SW 1271 (cell line): Measurements from ENCODE around the gene DUSP9.

Source experiments
- DNase-seq, 2 experiments: peaks; one replicate each; lab custom pipeline; 2025; lab: John Stamatoyannopoulos, UW

The DUSP9 gene

DNA sequence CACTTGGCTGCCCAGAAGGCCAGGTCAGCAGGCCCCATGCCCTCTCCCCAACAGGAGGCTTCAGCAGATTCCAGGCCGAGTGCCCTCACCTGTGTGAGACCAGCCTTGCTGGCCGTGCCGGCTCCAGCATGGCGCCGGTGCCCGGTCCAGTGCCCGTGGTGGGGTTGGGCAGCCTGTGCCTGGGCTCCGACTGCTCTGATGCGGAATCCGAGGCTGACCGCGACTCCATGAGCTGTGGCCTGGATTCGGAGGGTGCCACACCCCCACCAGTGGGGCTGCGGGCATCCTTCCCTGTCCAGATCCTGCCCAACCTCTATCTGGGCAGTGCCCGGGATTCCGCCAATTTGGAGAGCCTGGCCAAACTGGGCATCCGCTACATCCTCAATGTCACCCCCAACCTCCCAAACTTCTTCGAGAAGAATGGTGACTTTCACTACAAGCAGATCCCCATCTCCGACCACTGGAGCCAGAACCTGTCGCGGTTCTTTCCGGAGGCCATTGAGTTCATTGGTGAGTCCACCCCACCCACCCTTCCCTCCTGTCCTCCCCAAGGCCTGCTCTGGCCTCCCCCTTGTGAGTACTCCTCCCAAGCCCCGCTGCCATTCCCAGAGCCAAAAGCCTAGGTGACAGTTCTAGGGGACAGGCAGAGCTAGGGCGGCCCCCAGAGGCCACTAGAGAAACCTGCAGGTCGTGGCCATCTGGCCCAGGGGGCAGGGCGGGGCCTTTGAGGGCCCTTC lies 2.3 kb downstream of the DUSP9 start:
- DNase-seq, result no peak

DNA sequence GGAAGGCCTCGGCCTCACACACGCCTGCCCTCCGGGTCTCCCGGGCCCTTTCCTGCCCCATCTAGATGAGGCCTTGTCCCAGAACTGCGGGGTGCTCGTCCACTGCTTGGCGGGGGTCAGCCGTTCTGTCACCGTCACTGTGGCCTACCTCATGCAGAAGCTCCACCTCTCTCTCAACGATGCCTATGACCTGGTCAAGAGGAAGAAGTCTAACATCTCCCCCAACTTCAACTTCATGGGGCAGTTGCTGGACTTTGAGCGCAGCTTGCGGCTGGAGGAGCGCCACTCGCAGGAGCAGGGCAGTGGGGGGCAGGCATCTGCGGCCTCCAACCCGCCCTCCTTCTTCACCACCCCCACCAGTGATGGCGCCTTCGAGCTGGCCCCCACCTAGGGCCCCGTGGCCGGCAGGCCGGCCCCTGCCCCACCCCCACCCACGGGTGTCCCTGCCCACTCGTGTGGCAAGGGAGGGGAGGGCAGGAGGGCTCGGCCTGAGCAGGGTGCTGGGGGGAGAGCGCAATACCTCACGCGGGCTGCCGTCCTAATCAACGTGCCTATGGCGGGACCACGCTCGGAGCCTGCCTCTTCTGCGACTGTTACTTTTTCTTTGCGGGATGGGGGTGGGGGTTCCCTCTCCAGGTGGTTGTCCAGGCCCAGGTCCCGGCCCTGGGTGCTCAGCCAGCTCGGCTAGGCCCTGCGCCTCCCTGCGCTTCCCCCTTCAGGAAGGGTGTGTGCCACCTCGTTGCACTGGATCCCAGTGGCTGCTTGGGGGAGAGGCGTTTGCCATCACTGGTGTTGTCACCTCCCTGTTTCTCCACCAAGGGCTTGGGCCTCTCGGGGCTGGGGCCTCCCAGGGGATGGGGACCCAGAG lies 3.1 kb downstream of the DUSP9 start:
- DNase-seq, result no peak

DNA sequence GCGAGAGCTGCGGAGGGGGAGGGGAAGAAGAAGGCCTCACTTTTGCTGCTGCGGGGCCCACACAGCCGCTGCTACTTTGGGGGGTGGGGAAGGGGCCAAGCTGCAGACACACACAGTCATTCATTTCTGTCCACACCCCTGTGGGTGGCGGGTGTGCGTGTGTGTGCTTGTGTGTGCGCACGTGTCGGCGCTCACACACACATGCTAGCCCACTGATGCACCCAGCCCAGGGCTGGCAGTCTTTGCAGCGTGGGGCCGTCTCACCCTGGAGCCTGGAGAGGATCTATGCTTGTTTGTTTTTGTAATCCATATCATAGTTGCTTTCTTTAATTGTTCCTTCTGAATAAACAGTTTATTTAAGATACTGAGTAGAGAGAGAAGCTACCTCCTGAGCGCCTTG lies 4.0 kb downstream of the DUSP9 start:
- DNase-seq, result no peak

DNA sequence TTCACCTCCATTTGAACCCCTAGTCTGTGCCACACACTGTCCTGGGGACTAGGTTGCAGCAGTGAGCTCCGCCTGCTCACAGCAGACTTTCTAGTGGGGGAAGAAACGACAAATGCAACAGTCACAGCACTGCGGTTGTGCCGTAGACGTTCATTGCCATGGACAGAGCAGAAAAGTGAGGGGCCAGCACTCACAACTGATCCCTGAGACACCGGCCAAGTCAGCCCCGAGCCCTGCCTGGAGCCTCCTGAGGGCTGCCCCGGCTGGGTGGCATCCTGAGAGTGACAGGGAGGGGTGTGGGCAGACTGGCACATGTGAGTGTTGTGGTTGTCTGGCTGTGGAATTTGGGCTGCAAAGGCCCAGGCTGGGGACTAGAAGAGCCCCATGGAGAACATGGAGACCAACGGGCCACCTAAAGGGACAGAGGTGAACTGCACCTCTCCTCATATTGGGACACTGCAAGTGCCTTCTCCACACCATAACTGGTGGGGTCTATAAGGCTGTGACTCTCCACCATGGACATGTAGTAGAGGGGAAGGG lies 4.6 kb downstream of the DUSP9 start:
- DNase-seq, result no peak

DNA sequence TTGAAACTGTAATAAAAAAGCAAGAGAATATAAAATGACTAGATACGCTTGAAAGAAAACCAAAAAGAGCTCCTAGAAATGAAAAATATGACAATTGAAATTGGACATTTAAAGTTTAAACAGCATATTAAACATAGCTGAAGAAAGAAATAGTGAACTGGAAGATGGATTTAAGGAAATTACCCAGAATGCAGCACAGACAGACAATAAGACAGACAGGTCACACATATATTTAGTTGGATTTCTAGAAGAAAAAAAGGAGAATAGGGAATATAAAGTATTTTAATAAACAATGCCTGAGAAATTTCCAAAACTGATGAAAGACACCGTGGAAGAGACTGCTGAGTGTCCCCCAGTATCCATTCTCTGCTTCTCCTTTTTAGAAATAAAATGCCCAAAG lies 6.6 kb downstream of the DUSP9 start:
- no peak for DNase-seq

DNA sequence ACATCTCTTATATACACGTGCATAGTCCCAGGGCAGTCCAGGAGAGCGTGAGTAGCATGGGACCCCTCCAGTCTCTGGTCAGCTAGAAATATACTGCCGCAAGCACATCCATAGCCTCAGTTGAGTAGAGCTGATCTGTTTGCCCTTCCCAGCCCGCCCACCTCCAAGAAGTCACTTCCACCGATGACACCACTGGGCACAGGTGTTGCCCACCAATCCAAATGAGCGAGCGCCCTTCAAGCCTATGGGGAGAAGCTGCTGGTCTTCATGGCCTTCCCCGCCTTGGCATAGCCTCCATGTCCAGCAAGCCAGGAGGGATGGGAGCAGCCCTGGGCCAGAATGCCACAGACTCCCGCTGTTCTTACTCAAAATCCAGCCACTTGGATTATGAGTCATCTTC lies 10.2 kb downstream of the DUSP9 start:
- DNase-seq, result no peak

DNA sequence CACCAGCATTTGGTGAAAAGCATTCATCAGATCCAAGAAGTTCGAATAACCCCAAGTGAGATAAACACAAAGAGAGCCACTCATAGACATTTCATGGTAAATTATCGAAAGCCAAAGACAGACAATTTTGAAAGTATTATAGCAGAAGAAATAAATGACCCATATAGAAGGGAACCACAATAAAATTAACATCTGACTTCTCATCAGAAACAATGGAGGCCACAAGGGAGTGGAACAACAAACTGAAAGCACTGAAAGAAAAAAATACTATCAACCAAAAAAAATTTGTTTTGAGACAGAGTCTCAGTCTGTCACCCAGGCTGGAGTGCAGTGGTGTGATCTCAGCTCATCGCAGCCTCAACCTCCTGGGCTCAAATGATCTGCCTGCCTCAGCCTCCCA lies 12.3 kb downstream of the DUSP9 start:
- no peak for DNase-seq

DNA sequence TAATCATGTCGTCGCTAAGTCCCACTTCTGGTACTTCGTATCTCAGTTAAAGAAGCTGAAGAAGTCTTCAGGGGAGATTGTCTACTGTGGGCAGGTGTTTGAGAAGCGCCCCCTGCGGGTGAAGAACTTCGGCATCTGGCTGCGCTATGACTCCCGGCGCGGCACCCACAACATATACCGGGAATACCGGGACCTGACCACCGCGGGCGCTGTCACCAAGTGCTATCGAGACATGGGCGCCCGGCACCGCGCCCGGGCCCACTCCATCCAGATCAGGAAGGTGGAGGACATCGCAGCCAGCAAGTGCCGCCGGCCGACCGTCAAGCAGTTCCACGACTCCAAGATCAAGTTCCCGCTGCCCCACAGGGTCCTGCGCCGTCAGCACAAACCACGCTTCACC lies 15.3 kb downstream of the DUSP9 start:
- no peak for DNase-seq

DNA sequence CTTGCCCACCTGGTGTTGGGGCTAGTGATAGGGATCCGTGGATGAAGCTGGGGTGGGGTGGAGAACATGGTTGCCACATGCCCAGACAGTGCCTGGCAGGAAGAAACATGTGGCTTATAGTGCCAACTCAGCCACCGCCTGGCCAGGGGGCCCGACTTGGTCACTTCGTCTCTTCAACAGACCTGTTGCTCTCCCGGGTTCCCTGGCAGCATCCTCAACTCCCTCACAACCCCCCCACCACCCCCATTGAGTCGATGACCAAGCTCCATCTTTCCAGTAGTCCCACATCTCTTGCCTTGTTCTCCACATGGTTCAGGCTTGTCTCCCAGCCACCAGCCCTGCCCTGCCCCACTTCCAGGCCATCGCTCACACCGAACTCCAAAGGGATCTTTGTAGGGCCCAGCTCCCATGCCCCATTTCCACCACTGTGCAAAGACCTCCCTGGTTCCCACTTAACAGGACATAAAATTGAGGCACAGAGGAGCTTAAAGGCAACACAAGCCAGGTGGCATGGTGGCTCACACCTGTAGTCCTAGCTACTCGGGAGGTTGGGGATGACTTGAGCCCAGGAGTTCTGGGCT lies 18.8 kb downstream of the DUSP9 start:
- DNase-seq, result no peak

DNA sequence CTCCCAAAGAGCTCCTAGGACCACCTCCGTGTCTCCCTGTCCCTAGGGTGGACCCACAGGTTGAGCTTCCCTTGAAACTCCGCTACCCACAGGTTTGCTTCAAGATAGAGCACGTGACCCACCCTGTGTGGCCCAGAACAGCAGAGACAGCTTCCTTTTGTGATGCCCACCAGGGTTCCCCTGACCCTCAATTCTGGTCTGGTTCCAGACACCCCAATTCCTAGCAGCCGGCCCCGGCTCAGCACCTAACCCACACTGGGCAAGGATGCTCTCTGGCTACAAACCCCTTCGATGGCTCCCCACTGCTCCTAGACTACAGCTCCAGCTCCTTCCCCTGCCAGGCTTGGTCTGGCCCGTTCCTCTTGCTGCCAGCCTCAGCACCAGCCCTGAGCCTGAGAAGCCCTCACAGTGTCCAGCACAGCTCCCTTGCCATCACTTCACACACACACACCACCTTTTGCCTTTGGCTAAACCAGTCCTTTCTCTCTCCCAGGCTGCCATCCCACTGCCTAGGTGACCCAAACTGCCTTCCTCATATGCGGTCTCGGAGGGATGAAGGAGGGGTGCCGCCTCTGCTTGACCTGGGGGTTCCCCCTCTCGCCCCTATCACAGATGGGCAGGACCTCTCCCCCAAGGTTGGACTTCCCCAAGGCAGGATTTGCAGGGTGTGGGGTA lies 20.4 kb downstream of the DUSP9 start:
- DNase-seq, result no peak

DNA sequence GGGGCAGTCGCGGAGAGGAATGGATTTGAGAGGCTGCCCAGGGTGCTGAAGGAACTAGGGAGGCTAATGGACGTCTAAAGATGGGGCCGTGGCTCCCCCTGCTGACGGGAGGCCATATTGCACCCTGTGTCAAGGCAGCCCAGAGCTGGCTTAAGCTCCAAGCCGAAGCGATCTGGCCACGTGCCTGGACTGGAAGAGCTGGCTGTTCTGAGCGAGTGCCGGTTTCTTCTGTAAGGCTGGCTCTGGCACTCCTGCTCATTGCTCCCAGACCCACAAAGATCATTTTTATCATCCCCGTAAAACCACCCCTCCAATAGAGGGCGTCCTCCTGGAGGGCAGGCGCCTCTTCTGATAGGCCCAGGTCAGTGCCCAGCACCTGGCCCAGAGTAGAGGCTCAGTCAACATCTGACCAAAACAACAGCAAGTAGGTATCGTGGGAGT lies 21.0 kb downstream of the DUSP9 start:
- DNase-seq, result peak in 1 of 2 experiments; percentile 52

DNA sequence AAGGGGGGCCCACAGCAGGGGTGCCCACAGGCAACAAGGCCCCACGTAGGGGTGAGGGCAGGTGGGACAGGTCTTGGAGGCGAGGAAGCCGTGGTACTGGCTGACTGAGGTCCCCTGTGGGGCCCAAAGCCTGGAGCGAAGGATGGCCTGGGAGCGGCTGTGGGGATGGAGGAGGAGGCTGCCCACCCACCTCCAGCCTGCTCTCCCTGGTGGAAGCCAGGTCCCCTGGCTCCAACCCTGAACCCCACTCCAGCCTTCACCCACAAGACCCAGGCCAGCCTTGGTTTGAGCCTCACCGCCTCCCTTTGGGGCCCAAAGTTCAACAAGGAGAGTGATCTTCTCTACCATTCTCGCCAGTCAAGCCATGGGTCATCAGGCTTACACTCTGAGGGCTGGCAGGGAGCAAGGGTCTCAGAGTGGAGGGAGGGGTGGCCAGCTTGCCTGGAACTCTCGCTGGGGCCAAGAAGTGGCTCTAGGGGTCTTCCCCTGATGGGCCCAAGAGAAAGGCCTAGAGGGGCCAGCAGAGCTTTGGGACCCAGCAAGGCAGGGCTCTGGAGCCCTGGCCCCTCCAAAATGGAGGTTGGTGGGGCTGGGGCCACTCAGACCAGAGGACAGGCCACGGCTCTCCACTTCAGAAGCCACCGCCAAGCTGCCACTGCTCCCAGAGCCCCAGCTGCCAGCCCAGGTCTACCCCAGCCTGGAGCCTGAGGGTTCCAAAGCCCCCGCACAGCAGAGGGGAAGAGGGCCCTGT lies 21.6 kb downstream of the DUSP9 start:
- no peak for DNase-seq

DNA sequence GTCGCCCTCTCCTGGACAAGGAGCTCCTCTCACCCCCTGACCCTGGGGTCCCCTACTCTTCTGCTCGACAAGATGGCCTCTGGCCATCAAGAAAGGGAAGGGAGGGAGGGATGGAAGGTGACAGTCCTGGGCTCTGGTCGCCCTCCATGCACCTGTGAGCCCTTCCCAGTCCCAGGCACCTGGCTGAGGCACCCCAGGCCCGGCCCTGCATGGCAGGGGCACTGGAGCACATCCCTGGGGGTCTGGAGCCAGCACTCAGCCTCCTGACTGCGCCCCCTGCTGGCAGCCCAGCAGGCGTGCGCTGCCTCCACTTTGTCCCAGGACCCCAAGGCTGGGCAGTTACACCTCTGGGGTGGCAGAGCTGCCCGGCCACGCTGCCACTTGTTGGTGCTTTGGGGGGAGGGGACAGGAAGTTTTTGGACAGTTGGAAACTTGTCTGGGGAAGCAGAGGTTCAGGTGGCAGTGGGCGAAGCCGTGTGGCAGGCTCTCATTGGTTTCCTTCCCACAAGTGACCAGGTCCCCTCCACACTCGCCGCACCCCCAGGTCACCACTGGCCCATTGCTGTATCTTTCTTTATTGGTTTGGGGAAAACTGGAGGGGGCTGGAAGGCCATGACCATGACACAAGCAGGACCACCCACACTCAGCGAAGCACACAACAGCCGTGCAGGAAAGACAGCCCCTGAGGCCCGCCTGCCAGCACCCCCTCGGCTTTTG lies 22.3 kb downstream of the DUSP9 start:
- DNase-seq, result no peak

DNA sequence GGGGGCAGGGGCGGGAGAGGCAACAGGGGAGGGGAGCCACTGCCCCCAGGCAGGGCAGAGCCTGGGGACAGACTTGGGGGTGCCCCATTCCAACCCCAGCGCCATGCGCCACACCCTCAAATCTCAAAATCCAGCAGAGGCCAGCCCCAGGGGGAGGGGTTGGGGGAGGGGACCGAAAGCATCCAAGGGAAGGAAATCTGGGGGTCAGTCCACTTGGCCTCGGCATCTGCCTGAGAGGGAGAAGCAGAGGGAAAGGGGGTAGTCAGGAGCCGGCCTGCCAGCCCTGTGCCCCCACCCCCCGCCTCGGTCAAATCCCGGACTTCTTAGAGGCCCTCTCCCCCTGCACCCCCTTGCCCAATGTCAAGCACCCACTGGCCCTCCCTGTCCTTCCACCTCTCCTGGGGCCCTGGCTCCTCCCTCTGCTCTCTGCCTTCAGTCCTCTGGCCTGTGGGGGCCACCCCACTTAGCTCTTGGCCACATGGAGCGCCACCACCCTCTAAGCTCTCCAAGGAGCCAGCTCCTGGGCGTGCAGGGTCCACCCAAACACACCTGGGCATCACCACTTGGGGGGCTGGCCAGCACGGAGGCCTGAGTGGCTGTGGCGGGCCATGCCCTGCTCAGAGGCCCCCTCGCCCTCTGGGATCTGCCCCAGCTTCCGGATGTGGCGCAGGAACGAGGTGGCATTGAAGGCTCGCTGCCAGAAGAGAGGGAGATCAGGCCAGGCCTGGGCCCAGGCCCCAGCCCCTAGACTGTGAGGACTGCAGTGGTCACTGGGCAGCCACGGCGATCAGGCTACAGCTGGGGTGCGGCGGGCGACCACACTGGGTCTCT lies 23.1 kb downstream of the DUSP9 start:
- no peak for DNase-seq

DNA sequence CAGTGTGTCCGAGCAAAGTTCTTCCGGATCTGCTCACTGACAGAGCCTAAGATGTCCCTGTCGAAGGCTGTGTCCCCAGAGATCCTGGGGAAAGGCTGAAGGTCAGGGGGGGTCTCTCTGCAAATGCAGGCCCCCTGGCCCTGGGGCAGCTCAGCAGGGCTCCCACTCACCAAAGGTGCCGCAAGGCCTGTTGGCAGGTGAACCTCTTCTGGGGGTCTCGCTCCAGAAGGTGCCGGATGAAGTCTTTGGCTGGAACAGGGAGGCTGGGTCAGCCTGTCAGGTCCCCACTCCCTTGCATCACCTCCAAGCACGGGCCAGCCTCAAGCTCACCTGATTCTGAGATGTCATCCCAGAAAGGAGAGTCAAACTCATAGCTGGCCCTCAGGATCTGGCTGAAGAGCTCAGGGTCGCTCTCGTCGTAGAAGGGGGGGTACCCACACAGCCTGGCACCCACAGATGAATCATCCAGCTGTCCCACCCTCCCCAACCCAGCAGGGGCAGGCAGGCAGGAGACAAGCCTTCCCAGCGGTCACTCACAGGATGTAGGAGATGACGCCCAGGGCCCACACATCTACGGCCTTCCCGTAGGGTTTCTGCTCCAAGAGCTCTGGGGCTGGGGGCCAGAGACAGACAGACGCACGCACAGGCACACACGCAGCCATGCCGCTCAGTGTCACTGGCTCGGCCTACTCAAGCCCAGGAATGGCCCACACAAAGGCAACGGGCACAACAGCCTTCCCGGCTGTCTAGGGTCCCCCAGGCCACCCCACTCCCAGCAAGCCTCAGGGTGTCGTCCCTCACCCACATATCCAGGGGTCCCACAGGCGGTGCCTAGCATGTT lies 24.0 kb downstream of the DUSP9 start:
- DNase-seq, result no peak

DNA sequence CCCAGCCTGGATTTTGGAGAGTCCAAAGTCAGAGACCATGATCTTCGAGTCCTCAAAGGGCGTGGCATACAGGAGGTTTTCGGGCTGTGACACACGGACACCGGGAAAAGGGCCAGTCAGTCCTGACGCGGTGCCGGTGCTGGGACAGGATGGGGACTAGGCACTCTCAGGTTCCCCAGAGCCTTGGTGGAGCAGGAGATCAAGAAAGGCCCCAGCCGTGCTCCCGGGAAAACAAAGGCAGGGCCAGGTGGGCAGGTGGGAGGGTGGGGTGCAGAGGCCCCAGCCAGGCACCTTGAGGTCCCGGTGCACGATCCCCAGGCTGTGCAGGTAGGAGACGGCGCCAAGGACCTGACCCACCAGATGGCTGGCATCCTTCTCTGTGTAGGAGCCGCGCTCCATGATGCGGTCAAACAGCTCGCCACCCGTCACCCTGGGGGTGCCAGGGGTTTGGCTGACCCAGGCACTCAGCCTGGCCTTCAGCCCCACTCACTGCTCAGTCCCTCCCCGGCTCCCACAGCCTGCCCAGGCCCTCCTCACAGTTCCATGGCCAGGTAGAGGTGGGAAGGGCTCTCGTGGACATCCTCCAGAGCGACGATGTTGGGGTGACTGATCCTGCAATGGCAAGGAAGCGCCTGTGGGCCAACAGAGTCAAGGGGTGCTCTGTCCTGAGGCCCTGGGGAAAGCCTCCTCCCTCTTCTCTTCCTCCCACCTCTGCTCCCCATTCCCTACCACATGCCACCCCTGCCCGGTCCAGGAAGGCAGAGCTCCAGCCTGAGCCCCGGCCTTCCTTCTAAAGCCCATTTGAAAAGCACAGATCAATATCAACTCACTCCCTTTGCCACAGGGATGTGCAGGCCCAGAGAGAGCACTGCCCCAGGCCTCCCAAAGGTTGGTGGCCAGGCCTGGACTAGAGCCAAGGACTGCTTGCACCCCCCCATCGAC lies 24.9 kb downstream of the DUSP9 start:
- DNase-seq, result no peak

DNA sequence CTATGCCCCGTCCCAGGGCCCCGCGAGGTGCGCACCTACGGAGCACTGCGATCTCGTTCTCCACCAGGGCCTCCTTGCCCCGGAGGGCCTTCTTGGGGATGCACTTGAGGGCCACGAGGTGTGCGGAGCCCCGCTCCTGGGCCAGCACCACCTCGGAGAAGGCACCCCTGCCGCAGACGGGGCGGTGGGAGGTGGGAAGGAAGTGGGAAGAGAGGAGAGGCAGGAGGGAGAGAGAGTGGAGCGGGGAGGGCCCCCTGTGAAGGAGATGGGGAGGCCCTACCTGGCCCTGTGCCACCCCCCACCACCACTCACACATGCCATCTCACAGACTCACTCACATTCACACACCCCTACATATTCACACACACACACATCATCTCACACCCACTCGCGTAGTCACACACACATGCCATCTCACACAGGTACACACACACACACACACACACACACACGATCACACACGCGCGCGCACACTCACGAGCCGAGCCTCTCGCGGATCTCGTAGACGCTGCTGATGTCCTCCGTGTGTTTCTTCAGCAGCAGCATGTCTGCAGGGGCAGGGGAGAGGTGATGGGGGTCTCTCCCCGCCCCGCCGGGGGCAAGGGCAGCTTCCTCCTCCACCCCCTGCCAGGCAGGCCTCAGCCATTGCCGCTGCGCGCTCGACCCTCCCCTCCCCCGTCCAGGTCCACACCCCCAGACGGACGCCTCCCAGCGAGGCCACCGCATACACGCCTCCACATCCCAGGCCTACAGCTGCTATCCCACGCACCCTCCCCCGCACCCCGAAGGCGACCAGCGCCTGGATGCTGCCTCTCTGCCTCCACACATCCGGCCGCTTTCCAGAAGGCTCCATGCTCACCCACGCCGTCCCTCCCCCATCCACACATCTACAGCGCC lies 25.8 kb downstream of the DUSP9 start:
- no peak for DNase-seq
